K562 (cell line): ENCODE results near the gene SPHK2. TPM values are rescaled to one million over a fixed set of nuclear protein-coding genes. Genes with fewer than 3 reads are reported as not detected.

Source experiments
- ATAC-seq: fragments of 200-7000 bp; cut with Tn5 transposase; 3 replicates; pipeline ENCODE4 v1.9.1; 2020; ENCODE audit warnings: moderate library complexity
- BruUV-seq: library from RNA; stranded (reverse); fragments of 400-500 nt; replicated peaks from 2 replicates; lab custom pipeline; 2021; lab: Mats Ljungman, UMichigan
- CTCF ChIA-PET: fragments of 300-600 bp; formaldehyde crosslinking; extraction: SDS; loops from one replicate; lab custom pipeline; 2021; ENCODE audit warnings: low intra/inter-chr PET ratio; lab: Yijun Ruan, JAX
- POLR2A ChIA-PET: fragments of 300-600, 350-650 bp; sonication (Branson Sonifier 250); formaldehyde crosslinking; extraction: SDS; loops from one replicate; lab custom pipeline; 2021; ENCODE audit warnings: antibody characterized with exemption, inconsistent platforms; lab: Yijun Ruan, JAX
- DNase-seq, 4 experiments: peaks; one replicate each; pipeline versions ENCODE4 v3.0.0 to v3.0.0-alpha.2; 2011 to 2018; ENCODE audit warnings: low spot score in 3 of 4, mixed read lengths in 3 of 4; ENCODE audit errors: extremely low read depth in 1 of 4
- FAIRE-seq: peaks from 2 replicates; lab custom pipeline; 2011; peaks lifted over from hg19 to GRCh38; lab: Jason Lieb, UNC
- H2AFZ ChIP-seq: 2 replicates; pipeline ENCODE4 v1.6.0; 2011; ENCODE audit warnings: low read depth, low read length, control low read depth, inconsistent platforms
- H3K27ac ChIP-seq: fragments of 200-600 bp; 3 replicates; pipeline ENCODE4 v1.8.0; 2011; ENCODE audit warnings: low read depth, mild to moderate bottlenecking, control low read depth, inconsistent platforms, low read length, moderate library complexity, mixed read lengths; ENCODE audit errors: extremely low read depth
- H3K27me3 ChIP-seq, 2 experiments: fragments of 300-600 bp in 1 of 2; 2 replicates in 1 of 2; 3 replicates in 1 of 2; pipeline versions ENCODE4 v1.6.0 to v1.8.0; 2011; ENCODE audit warnings: inconsistent platforms in 2 of 2, low read length in 2 of 2, mild to moderate bottlenecking in 1 of 2, mixed read lengths in 1 of 2, moderate library complexity in 1 of 2; ENCODE audit not compliant: control insufficient read depth in 2 of 2, insufficient read depth in 2 of 2
- H3K36me3 ChIP-seq: fragments of 300-600 bp; 3 replicates; pipeline ENCODE4 v1.8.0; 2011; ENCODE audit warnings: mild to moderate bottlenecking, low read length, inconsistent platforms; ENCODE audit not compliant: control insufficient read depth, insufficient read depth
- H3K4me1 ChIP-seq, 2 experiments: fragments of 200-600 bp in 1 of 2; replicated peaks in 1 of 2; 2 replicates in 1 of 2; 3 replicates in 1 of 2; pipeline versions ENCODE4 v1.5.1 to v1.8.0; 2011; ENCODE audit warnings: inconsistent platforms in 2 of 2, low read length in 2 of 2, mild to moderate bottlenecking in 1 of 2, mixed read lengths in 1 of 2, moderate library complexity in 1 of 2; ENCODE audit not compliant: control insufficient read depth in 2 of 2, insufficient read depth in 2 of 2
- H3K4me2 ChIP-seq: 2 replicates; pipeline ENCODE4 v1.6.1; 2011; ENCODE audit warnings: low read length, control low read depth, inconsistent platforms, mixed read lengths; ENCODE audit not compliant: insufficient read depth
- H3K4me3 ChIP-seq: fragments of 200-600 bp; sonication (generic), shearing (Covaris generic); 2 replicates; pipeline ENCODE4 v1.5.1; 2016; ENCODE audit warnings: control low read depth, inconsistent platforms
- H3K79me2 ChIP-seq: fragments of 200-600 bp; 3 replicates; pipeline ENCODE4 v1.8.0; 2011; ENCODE audit warnings: low read length, inconsistent platforms; ENCODE audit not compliant: control insufficient read depth, insufficient read depth
- H3K9ac ChIP-seq, 2 experiments: 2 replicates each; pipeline versions ENCODE4 v1.6.0 to v1.6.1; 2011; ENCODE audit warnings: low read depth in 2 of 2, low read length in 2 of 2, control low read depth in 1 of 2, inconsistent platforms in 1 of 2, mild to moderate bottlenecking in 1 of 2, mixed read lengths in 1 of 2; ENCODE audit not compliant: insufficient read depth in 1 of 2
- H3K9me1 ChIP-seq: one replicate; pipeline ENCODE4 v1.6.0; 2011; ENCODE audit warnings: inconsistent platforms, mild to moderate bottlenecking, low read length, moderate library complexity; ENCODE audit not compliant: control insufficient read depth, insufficient read depth
- H3K9me3 ChIP-seq: replicated peaks from 2 replicates; pipeline ENCODE4 v1.5.1; 2011; ENCODE audit warnings: low read depth, low read length, inconsistent platforms; ENCODE audit not compliant: control insufficient read depth, insufficient read depth
- H4K20me1 ChIP-seq: replicated peaks from 2 replicates; pipeline ENCODE4 v1.6.1; 2011; ENCODE audit warnings: low read length, inconsistent platforms, mixed read lengths; ENCODE audit not compliant: control insufficient read depth, insufficient read depth
- ESRRA ChIP-seq: fragments of 450-650 bp; IDR thresholded peaks from 2 replicates; pipeline ENCODE4 v1.6.1; 2014; ENCODE audit warnings: low read depth, mild to moderate bottlenecking, moderate library complexity, borderline replicate concordance
- L3MBTL2 ChIP-seq: fragments of 450-650 bp; IDR thresholded peaks from 2 replicates; pipeline ENCODE4 v1.6.1; 2016; ENCODE audit warnings: mild to moderate bottlenecking, moderate library complexity
- NR2C1 ChIP-seq, 2 experiments: fragments of 450-650 bp; IDR thresholded peaks; 2 replicates each; pipeline ENCODE4 v1.6.1; 2017; ENCODE audit warnings: mild to moderate bottlenecking in 2 of 2, antibody characterized with exemption in 1 of 2, inconsistent platforms in 1 of 2, missing compliant biosample characterization in 1 of 2, missing genetic modification characterization in 1 of 2
- NR2C2 ChIP-seq, 2 experiments: fragments of 200-800 bp in 1 of 2; sonication (Bioruptor generic) in 1 of 2; sonication (generic) in 1 of 2; formaldehyde crosslinking in 1 of 2; IDR thresholded peaks; 2 replicates each; pipeline versions ENCODE4 v1.6.1 to v1.8.0; 2016 to 2022; ENCODE audit warnings: mild to moderate bottlenecking in 1 of 2, missing compliant biosample characterization in 1 of 2, missing genetic modification characterization in 1 of 2, missing genetic modification reagents in 1 of 2
- PBX2 ChIP-seq, 2 experiments: IDR thresholded peaks in 1 of 2; conservative IDR thresholded peaks in 1 of 2; 2 replicates each; pipeline ENCODE4 v1.6.1; 2016; ENCODE audit warnings: low read depth in 2 of 2, mild to moderate bottlenecking in 1 of 2, missing compliant biosample characterization in 1 of 2, missing genetic modification characterization in 1 of 2, moderate library complexity in 1 of 2
- SOX6 ChIP-seq: fragments of 450-650 bp; IDR thresholded peaks from 2 replicates; pipeline ENCODE4 v1.6.1; 2014; ENCODE audit warnings: mild to moderate bottlenecking
- ZNF232 ChIP-seq: sonication (generic); formaldehyde crosslinking; IDR thresholded peaks from 2 replicates; pipeline ENCODE4 v1.8.0; 2022; ENCODE audit warnings: mild to moderate bottlenecking, missing genetic modification reagents
- ZNF830 ChIP-seq: fragments of 250-450 bp; sonication (Bioruptor Pico); IDR thresholded peaks from 2 replicates; pipeline ENCODE4 v1.5.0; 2021; ENCODE audit warnings: mild to moderate bottlenecking
- whole genome bisulfite sequencing: fragments of 100-300 bp; shearing (Covaris generic); methylation state at CpG from one replicate; pipeline ENCODE4 v1.1.6; 2016; ENCODE audit warnings: low coverage, mixed read lengths; ENCODE audit not compliant: insufficient coverage; ENCODE audit errors: missing lambda C conversion rate; 5-methylcytosine and 5-hydroxymethylcytosine counted together
- in situ Hi-C: fragments of 300-500 bp; cut with MboI; formaldehyde crosslinking; loops from 4 replicates; pipeline ENCODE4 v1.15.0; 2018; ENCODE audit warnings: inconsistent platforms, mixed read lengths
- intact Hi-C: fragments of 100-400 bp; cut with micrococcal nuclease; formaldehyde crosslinking; loops from 2 replicates; pipeline ENCODE4 v1.14.2; 2022
- polyA plus RNA-seq, 8 experiments: library from polyadenylated mRNA; depleted of rRNA in 4 of 8; stranded (reverse) in 5 of 8; unstranded in 3 of 8; fragments of >200 nt; fragmentation: Nextera tagmentation in 2 of 8; fragmentation: Illumina TruSeq in 1 of 8; extraction: Ambion mirVana in 2 of 8; extraction: Trizol in 1 of 8; gene quantifications; 2 replicates each; pipeline versions ENCODE4 v1.2.1 to v1.2.3, GENCODE V29; 2011 to 2014; ENCODE audit warnings: inconsistent platforms in 1 of 8, missing spikeins in 1 of 8
- total RNA-seq, 7 experiments: library from RNA; depleted of rRNA in 6 of 7; stranded (reverse); fragments of >200 nt in 6 of 7; fragmentation: Illumina TruSeq in 2 of 7; extraction: Trizol in 2 of 7; gene quantifications; 2 replicates each; pipeline versions ENCODE4 v1.2.1 to v1.2.3, GENCODE V29; 2011 to 2021; ENCODE audit warnings: low replicate concordance in 1 of 7
- TF ChIP-seq, protein P1 (sequence below): fragments of 250-450 bp; sonication (Bioruptor Pico); IDR thresholded peaks from 2 replicates; pipeline ENCODE4 v1.5.0; 2020; ENCODE audit warnings: mild to moderate bottlenecking

Gene SPHK2
- total and polyA plus RNA-seq, 9 of the 15 experiments (the other 6 are each of a cell fraction or from before 2014, with no cell fraction given) = 0.10 to 15.2 (median 2.9) TPM

DNA sequence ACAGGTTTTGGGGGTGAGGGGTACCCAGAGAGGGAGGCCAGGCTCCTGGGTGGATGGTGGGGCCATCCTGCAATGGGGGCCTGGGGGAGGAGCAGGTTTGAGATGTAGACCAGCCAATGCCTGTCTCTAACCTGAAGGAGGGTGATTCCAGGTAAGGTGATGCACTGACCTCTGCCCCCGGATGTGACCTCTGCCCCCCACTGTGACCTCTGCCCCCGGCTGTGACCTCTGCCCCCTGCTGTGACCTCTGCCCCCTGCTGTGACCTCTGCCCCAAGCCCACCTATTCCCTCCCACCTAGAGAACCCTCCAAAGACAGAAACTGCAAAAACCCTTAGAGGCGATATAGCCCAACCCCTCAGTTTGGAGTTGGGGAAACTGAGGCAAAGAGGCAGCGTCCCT is 23.1 kb upstream of the SPHK2 start:
- intact Hi-C loops (no loop called here), in situ Hi-C loops (loop anchor here (25.0 kb wide), 1 partner anchor 1516 kb away; no protein-coding TSS in a partner anchor)
- peak overlapping the region in 1 of 2 experiments; percentile 35; a peak in 1 of 4 replicates for H3K9ac ChIP-seq
- no peak overlapping the region for H2AFZ ChIP-seq
- no peaks in the 10 kb centered on the region for H3K9me3 ChIP-seq
- H3K4me1 ChIP-seq = peaks cover 0 to 33% of the 10 kb centered on the region in 2 experiments; a peak in 2 of 5 replicates
- BruUV-seq = no TSS peak
- H3K4me3 ChIP-seq = no peak overlapping the region
- H3K4me2 ChIP-seq = no peak overlapping the region
- ChIA-PET CTCF (no interaction called here), POLR2A (interaction anchor here (2.3 kb wide), 1 partner anchor 21 kb away, joined by 9 read pairs; no protein-coding TSS in a partner anchor)
- TF ChIP-seq PBX2 (CRISPR knock-in tag; IDR thresholded peaks at IDR 0.05; ENCODE audit: low read depth) (no peak), PBX2 (tag; conservative IDR thresholded peaks at IDR 0.05; ENCODE audit: low read depth) (no peak), NR2C1 (IDR thresholded peaks at IDR 0.05) (peak; percentile 95), NR2C1 (tag; IDR thresholded peaks at IDR 0.05) (peak; percentile 96), NR2C2 (CRISPR knock-in tag; IDR thresholded peaks at IDR 0.05) (no peak; the same call in 1 of the 2 replicates), NR2C2 (tag; IDR thresholded peaks at IDR 0.05) (peak; percentile 96), ZNF232 (CRISPR knock-in tag) (no peak), ZNF830 (CRISPR knock-in tag) (no peak), L3MBTL2 (no peak), ESRRA (peak; percentile 48; the same call in 1 of the 2 replicates), SOX6 (no peak)
- TF ChIP-seq, protein P1, sequence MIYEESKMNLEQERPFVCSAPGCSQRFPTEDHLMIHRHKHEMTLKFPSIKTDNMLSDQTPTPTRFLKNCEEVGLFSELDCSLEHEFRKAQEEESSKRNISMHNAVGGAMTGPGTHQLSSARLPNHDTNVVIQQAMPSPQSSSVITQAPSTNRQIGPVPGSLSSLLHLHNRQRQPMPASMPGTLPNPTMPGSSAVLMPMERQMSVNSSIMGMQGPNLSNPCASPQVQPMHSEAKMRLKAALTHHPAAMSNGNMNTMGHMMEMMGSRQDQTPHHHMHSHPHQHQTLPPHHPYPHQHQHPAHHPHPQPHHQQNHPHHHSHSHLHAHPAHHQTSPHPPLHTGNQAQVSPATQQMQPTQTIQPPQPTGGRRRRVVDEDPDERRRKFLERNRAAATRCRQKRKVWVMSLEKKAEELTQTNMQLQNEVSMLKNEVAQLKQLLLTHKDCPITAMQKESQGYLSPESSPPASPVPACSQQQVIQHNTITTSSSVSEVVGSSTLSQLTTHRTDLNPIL (CRISPR knock-in tag) = no peak
- H3K9me1 ChIP-seq = peaks cover 2% of the 10 kb centered on the region
- FAIRE-seq (no peak), DNase-seq (no peak), ATAC-seq (no peak)
- H4K20me1 ChIP-seq = 0 out of 2 replicates have a peak, but pooled peaks cover 2% of the 10 kb centered on the region
- 59% methylated on average over 3 of the region's 4 CpGs for WGBS
- no peak overlapping the region for H3K27ac ChIP-seq
- H3K27me3 ChIP-seq = peaks cover 0 to 7% of the 10 kb centered on the region in 2 experiments; a peak in 2 of 5 replicates
- H3K36me3 ChIP-seq = no peaks in the 10 kb centered on the region
- H3K79me2 ChIP-seq = no peaks in the 10 kb centered on the region
